Amniotic epithelial cell (primary cell): ENCODE measurements around the gene FOXP1.
"Not testable (repeated sequence)": the region's sequence is repeated elsewhere in the genome, so short reads cannot be mapped to it uniquely, and the experiment has no call there.

Experiments used
- DNase-seq: peaks from one replicate; pipeline ENCODE4 v3.0.0-alpha.2; 2010; ENCODE audit warnings: low read depth

The FOXP1 gene

GRCh38 chr3:70979983-70980645 is 603.4 kb downstream of the FOXP1 start:
- DNase-seq = peak; percentile 74

- no peak for DNase-seq
Measured at GRCh38 chr3:70977712-70978111, 605.8 kb downstream of the FOXP1 start.

- DNase-seq = not testable (repeated sequence)
Measured at GRCh38 chr3:70975981-70976380, 607.5 kb downstream of the FOXP1 start.

GRCh38 chr3:70974747-70975146 is 608.8 kb downstream of the FOXP1 start:
- DNase-seq = no peak

- DNase-seq = peak; percentile 86
Measured at GRCh38 chr3:70973558-70973957, 610.0 kb downstream of the FOXP1 start.

- DNase-seq = no peak
Measured at GRCh38 chr3:70972855-70973254, 610.7 kb downstream of the FOXP1 start.

GRCh38 chr3:70970952-70971351 is 612.6 kb downstream of the FOXP1 start:
- DNase-seq = no peak

- DNase-seq = no peak
Measured at GRCh38 chr3:70970171-70970570, 613.4 kb downstream of the FOXP1 start.

- DNase-seq = no peak
Measured at GRCh38 chr3:70963431-70964275, 619.9 kb downstream of the FOXP1 start.

- DNase-seq = no peak
Measured at GRCh38 chr3:70959506-70960291, 623.8 kb downstream of the FOXP1 start.

GRCh38 chr3:70952033-70952747 is 631.3 kb downstream of the FOXP1 start:
- DNase-seq = no peak

GRCh38 chr3:70951316-70951715 is 632.2 kb downstream of the FOXP1 start:
- no peak for DNase-seq

GRCh38 chr3:70947579-70947978 is 635.9 kb downstream of the FOXP1 start:
- peak; percentile 6 for DNase-seq

- no peak for DNase-seq
Measured at GRCh38 chr3:70943886-70944285, 639.6 kb downstream of the FOXP1 start.

GRCh38 chr3:70933105-70933810 is 650.3 kb downstream of the FOXP1 start:
- no peak for DNase-seq

GRCh38 chr3:70930066-70930465 is 653.5 kb downstream of the FOXP1 start:
- DNase-seq = no peak

- DNase-seq = no peak
Measured at GRCh38 chr3:70927239-70927638, 656.3 kb downstream of the FOXP1 start.

- DNase-seq = no peak
Measured at GRCh38 chr3:70926835-70927234, 656.7 kb downstream of the FOXP1 start.

GRCh38 chr3:70919661-70920060 is 663.9 kb downstream of the FOXP1 start:
- DNase-seq = no peak

GRCh38 chr3:70919091-70919490 is 664.4 kb downstream of the FOXP1 start:
- DNase-seq = no peak

GRCh38 chr3:70916375-70917055 is 667.0 kb downstream of the FOXP1 start:
- no peak for DNase-seq
